Immature natural killer cell (primary cell): Measurements from ENCODE around the gene POFUT2. TPM values are rescaled to one million over a fixed set of nuclear protein-coding genes. Genes with fewer than 3 reads are reported as not detected.

Experiments used
- DNase-seq, 3 donors: peaks; one replicate each; pipeline ENCODE4 v3.0.0; 2022; ENCODE audit warnings: mixed read lengths in 1 of 3
- H3K27ac Mint-ChIP-seq, 6 donors: one replicate each; pipeline ENCODE4 v1.8.0; 2020; ENCODE audit warnings: mixed read lengths in 6 of 6, mild to moderate bottlenecking in 5 of 6, inconsistent platforms in 4 of 6, moderate library complexity in 3 of 6
- H3K27me3 Mint-ChIP-seq, 3 donors: one replicate each; pipeline ENCODE4 v1.8.0; 2020 to 2021; ENCODE audit warnings: low read depth in 3 of 3, mild to moderate bottlenecking in 3 of 3, mixed read lengths in 3 of 3, moderate library complexity in 3 of 3, inconsistent platforms in 1 of 3
- H3K36me3 Mint-ChIP-seq, 3 donors: one replicate each; pipeline ENCODE4 v1.8.0; 2020; ENCODE audit warnings: mixed read lengths in 3 of 3, inconsistent platforms in 2 of 3, mild to moderate bottlenecking in 2 of 3
- H3K4me1 Mint-ChIP-seq, 2 donors: one replicate each; pipeline ENCODE4 v1.8.0; 2020; ENCODE audit warnings: inconsistent platforms in 2 of 2, mild to moderate bottlenecking in 2 of 2, mixed read lengths in 2 of 2, moderate library complexity in 1 of 2
- H3K4me3 Mint-ChIP-seq, 5 donors: one replicate each; pipeline ENCODE4 v1.8.0; 2020; ENCODE audit warnings: mild to moderate bottlenecking in 5 of 5, mixed read lengths in 5 of 5, inconsistent platforms in 3 of 5, moderate library complexity in 3 of 5
- H3K9me3 Mint-ChIP-seq, 6 donors: one replicate each; pipeline ENCODE4 v1.8.0; 2020; ENCODE audit warnings: mild to moderate bottlenecking in 6 of 6, mixed read lengths in 6 of 6, inconsistent platforms in 4 of 6, moderate library complexity in 3 of 6
- polyA plus RNA-seq, 3 donors: library from polyadenylated mRNA; unstranded; fragments of 300-500 nt; fragmentation: Illumina TruSeq; gene quantifications; one replicate each; pipeline ENCODE4 v1.2.3, GENCODE V29; 2021

POFUT2 gene
- polyA plus RNA-seq, 3 donors from 2014 or later = 1.1 to 5.2 (median 4.7) TPM

- Mint-ChIP-seq H3K27ac (no peak overlapping the region), H3K4me3 (no peak overlapping the region), H3K9me3 (no peaks in the 10 kb centered on the region), H3K36me3 (peaks cover 26 to 35% (median 26%) of the 10 kb centered on the region in 3 donors), H3K4me1 (peaks cover 4 to 8% of the 10 kb centered on the region in 2 donors), H3K27me3 (peaks cover 2 to 4% (median 2%) of the 10 kb centered on the region in 3 donors)
- DNase-seq = no peak
Observed at GRCh38 chr21:45282283-45283034, 5.2 kb downstream of the POFUT2 start.

DNA sequence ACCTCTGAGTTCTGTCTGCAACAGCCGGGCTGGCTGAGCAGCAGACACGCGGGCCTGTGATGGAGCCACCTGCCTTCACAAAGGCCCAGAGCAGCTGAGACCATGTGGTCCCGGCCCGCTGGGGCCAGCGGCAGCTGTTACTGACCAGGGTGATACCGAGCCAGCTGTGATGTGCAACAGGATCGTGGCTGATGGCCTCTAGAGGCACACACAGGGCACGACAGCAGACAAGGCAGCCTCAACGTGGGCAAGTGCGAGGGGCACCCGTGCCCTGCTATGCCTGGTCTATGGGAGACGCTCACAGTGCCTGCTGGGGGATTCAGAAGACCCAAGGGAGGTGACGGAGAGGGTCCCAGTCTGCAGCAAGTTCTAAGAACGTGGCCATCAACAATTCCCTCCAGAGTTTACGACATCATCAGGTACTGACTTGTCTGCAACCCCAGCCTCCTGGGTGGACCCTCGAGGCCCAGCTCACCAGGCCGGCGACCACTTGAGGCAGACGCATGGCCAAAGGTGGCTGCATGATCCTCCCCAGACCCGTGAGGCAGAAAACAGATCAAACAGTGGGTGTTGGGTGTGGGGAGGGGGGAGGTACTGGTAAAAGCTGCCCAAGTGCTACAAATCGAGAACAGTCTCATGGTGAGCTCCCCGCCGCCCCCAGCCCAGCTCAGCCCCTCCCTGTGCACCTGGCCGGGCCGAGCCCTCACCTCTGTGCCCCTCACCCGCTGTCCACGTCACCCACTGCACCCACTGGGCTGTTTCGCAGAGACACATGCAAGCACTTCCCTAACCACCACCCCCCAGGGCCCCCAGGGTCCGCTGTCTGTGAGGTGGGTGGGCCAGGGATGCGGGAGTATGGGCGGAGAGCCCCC is 6.0 kb downstream of the POFUT2 start:
- Mint-ChIP-seq H3K27me3 (peaks cover 2 to 4% (median 2%) of the 10 kb centered on the region in 3 donors), H3K36me3 (peaks cover 26 to 35% (median 26%) of the 10 kb centered on the region in 3 donors), H3K9me3 (no peaks in the 10 kb centered on the region), H3K27ac (no peak overlapping the region), H3K4me3 (no peak overlapping the region), H3K4me1 (peaks cover 4 to 7% of the 10 kb centered on the region in 2 donors)
- no peak for DNase-seq

DNA sequence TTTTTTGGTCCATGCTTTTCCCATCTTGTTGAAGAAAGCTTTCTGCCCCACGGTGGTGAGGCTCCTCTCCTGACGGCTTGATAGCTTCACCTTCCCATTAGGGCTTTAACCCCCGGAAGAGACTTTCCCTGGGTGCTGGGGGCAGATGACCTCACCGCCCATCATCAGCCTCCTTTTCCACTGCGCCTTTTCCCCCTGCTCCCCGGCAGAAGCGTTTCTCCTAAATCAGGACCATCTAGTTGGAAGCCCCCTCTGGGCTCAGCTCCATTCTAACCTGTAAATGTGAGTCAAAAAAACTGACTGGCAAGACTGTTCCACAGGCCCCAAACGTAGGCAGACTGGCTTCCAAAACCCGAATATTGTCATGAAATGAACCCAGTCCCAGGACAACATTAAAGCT is 6.7 kb downstream of the POFUT2 start:
- Mint-ChIP-seq H3K4me1 (peaks cover 0 to 3% of the 10 kb centered on the region in 2 donors), H3K27ac (peak overlapping the region in 1 of 6 donors; percentile 34), H3K27me3 (peaks cover 0 to 4% (median 2%) of the 10 kb centered on the region in 3 donors), H3K9me3 (no peaks in the 10 kb centered on the region), H3K36me3 (peaks cover 26 to 35% (median 26%) of the 10 kb centered on the region in 3 donors), H3K4me3 (no peak overlapping the region)
- no peak for DNase-seq

- no peak for DNase-seq
- H3K36me3 Mint-ChIP-seq = peaks cover 26 to 35% (median 28%) of the 10 kb centered on the region in 3 donors
- H3K4me1 Mint-ChIP-seq = no peaks in the 10 kb centered on the region
- H3K27ac Mint-ChIP-seq = peak overlapping the region in 2 of 6 donors; percentile 34 to 40
- H3K9me3 Mint-ChIP-seq = no peaks in the 10 kb centered on the region
- peaks cover 0 to 4% (median 2%) of the 10 kb centered on the region in 3 donors for H3K27me3 Mint-ChIP-seq
- H3K4me3 Mint-ChIP-seq = no peak overlapping the region
Observed at GRCh38 chr21:45280178-45280821, 7.4 kb downstream of the POFUT2 start.

GRCh38 chr21:45279446-45280177 is 8.1 kb downstream of the POFUT2 start:
- H3K36me3 Mint-ChIP-seq = peaks cover 20 to 28% (median 21%) of the 10 kb centered on the region in 3 donors
- H3K9me3 Mint-ChIP-seq = no peaks in the 10 kb centered on the region
- H3K27ac Mint-ChIP-seq = no peak overlapping the region
- DNase-seq = no peak
- no peaks in the 10 kb centered on the region for H3K4me1 Mint-ChIP-seq
- peaks cover 0 to 2% (median 2%) of the 10 kb centered on the region in 3 donors for H3K27me3 Mint-ChIP-seq
- no peak overlapping the region for H3K4me3 Mint-ChIP-seq

- H3K27ac Mint-ChIP-seq = no peak overlapping the region
- H3K4me3 Mint-ChIP-seq = no peak overlapping the region
- peaks cover 20 to 23% (median 21%) of the 10 kb centered on the region in 3 donors for H3K36me3 Mint-ChIP-seq
- DNase-seq = no peak
- H3K4me1 Mint-ChIP-seq = no peaks in the 10 kb centered on the region
- no peaks in the 10 kb centered on the region for H3K9me3 Mint-ChIP-seq
- H3K27me3 Mint-ChIP-seq = peaks cover 0 to 2% (median 2%) of the 10 kb centered on the region in 3 donors
Observed at GRCh38 chr21:45278156-45278911, 9.4 kb downstream of the POFUT2 start.

DNA sequence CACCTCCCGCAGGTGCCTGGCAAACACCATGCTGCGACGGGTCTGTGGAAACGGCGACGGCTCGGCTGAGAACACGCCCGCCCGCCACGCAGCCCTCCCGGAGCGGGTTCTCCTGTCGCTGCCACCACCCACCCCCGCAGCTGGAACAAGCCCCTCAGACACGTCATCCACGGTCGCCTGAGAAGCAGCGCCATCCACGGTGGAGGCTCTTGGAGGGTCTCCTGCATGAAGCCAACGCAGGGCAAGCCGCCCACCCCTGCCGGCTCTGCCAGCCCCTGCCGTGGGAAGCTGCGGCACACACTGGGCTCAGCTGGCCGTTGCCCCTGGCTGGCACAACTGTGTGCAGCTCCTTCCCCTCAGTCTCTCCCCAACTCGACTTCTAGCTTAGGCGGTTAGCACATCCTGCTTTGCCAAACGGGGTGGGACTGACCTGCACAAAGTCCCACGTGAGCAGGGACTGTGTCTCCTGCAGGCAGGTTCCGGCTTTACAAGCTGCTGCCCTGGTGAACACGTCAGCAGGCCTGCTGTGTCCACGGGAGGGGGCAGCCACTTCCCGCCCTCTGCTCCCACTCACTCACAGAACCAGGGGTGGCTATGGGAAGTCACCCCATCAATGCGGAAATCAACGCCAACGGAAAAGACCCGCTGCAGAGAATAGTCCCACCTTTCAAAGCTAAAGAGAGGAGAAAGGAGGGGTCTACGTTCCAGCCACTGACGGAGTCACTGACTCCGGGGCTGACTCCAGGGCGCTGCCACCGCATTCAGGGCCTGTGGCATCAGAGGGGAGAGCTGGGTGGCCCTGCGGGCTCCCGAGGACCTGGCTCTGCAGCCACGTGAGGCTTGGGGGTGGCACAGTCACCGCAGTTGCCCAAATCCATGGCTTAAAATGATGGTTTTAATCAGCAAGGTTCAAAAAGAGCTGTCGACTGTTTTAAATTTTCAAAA is 10.3 kb downstream of the POFUT2 start:
- no peak overlapping the region for H3K27ac Mint-ChIP-seq
- H3K27me3 Mint-ChIP-seq = peaks cover 0 to 2% (median 2%) of the 10 kb centered on the region in 3 donors
- H3K36me3 Mint-ChIP-seq = peaks cover 19 to 23% (median 21%) of the 10 kb centered on the region in 3 donors
- no peak for DNase-seq
- no peak overlapping the region for H3K4me3 Mint-ChIP-seq
- no peaks in the 10 kb centered on the region for H3K9me3 Mint-ChIP-seq
- no peaks in the 10 kb centered on the region for H3K4me1 Mint-ChIP-seq

DNA sequence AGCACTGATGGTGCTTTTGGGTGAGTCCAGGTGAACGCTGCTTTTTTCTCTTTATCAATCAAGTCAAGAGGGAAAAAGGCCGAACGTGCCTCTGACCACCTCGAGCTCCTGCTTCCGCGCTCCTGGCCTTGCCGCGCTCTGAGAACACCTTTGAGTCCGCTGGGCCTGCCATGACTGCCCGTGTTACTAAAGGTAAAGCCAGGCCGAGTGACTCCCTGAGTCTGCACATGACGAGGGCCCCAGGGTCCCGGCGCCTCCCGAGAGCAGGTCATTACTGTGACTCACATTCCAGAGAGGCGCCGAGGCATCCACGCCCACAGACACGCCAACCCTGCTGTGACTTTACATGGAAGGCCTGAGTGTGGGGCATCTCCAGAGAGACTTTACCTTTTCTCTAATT is 11.1 kb downstream of the POFUT2 start:
- Mint-ChIP-seq H3K4me1 (no peaks in the 10 kb centered on the region), H3K36me3 (peaks cover 17 to 23% (median 21%) of the 10 kb centered on the region in 3 donors), H3K27ac (no peak overlapping the region), H3K9me3 (no peaks in the 10 kb centered on the region), H3K4me3 (no peak overlapping the region), H3K27me3 (peaks cover 0 to 2% (median 2%) of the 10 kb centered on the region in 3 donors)
- no peak for DNase-seq

GRCh38 chr21:45270306-45270821 is 17.3 kb downstream of the POFUT2 start:
- H3K4me3 Mint-ChIP-seq = no peak overlapping the region
- H3K27ac Mint-ChIP-seq = peak overlapping the region in 1 of 6 donors; percentile 42
- H3K36me3 Mint-ChIP-seq = peaks cover 8 to 22% (median 14%) of the 10 kb centered on the region in 3 donors
- peaks cover 2 to 5% (median 4%) of the 10 kb centered on the region in 3 donors for H3K27me3 Mint-ChIP-seq
- H3K9me3 Mint-ChIP-seq = peaks cover 0 to 5% (median 0%) of the 10 kb centered on the region in 6 donors
- H3K4me1 Mint-ChIP-seq = peaks cover 23 to 25% of the 10 kb centered on the region in 2 donors
- DNase-seq = no peak

GRCh38 chr21:45269861-45270260 is 17.8 kb downstream of the POFUT2 start:
- peaks cover 0 to 5% (median 0%) of the 10 kb centered on the region in 6 donors for H3K9me3 Mint-ChIP-seq
- H3K36me3 Mint-ChIP-seq = peaks cover 8 to 21% (median 14%) of the 10 kb centered on the region in 3 donors
- no peak for DNase-seq
- peaks cover 2 to 5% (median 4%) of the 10 kb centered on the region in 3 donors for H3K27me3 Mint-ChIP-seq
- peaks cover 27 to 29% of the 10 kb centered on the region in 2 donors for H3K4me1 Mint-ChIP-seq
- H3K4me3 Mint-ChIP-seq = no peak overlapping the region
- H3K27ac Mint-ChIP-seq = no peak overlapping the region

DNA sequence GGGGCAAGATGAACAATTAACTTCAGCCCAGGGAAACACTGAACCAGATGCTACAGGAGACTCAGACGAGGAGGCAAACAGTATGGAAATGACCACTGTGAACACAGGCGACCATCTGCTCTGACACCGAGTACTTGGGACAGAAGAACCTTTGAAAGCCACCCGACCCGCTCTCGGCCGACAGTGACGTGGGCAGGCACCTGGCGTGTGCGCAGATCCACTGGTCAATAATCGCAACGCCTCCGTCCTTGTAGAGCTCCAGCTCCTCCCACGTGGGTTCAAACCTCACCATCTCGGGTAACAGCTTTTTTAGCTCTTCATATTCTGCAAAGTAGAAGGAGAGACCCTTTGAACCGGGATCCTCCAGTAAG is 20.3 kb downstream of the POFUT2 start:
- peaks cover 0 to 5% (median 0%) of the 10 kb centered on the region in 6 donors for H3K9me3 Mint-ChIP-seq
- no peak for DNase-seq
- H3K27ac Mint-ChIP-seq = peak overlapping the region; percentile 83 to 94 (median 84)
- H3K4me3 Mint-ChIP-seq = peak overlapping the region in 3 of 5 donors; percentile 63 to 69 (median 67)
- H3K27me3 Mint-ChIP-seq = peaks cover 4 to 7% (median 5%) of the 10 kb centered on the region in 3 donors
- H3K4me1 Mint-ChIP-seq = peaks cover 38 to 44% of the 10 kb centered on the region in 2 donors
- peaks cover 14 to 27% (median 18%) of the 10 kb centered on the region in 3 donors for H3K36me3 Mint-ChIP-seq
